GM12878 (cell line): ENCODE results near the gene RABL3. TPM values are rescaled to one million over a fixed set of nuclear protein-coding genes. Genes with fewer than 3 reads are reported as not detected.

Experiments
- ATAC-seq: fragments of 200-7000 bp; cut with Tn5 transposase; 3 replicates; pipeline ENCODE4 v1.9.1; 2020; ENCODE audit warnings: mild to moderate bottlenecking, moderate library complexity
- BruUV-seq: library from RNA; stranded (reverse); fragments of 400-500 nt; replicated peaks from 2 replicates; lab custom pipeline; 2021; lab: Mats Ljungman, UMichigan
- CTCF ChIA-PET: fragments of 300-600 bp; sonication (Branson Sonifier 250); formaldehyde crosslinking; extraction: SDS; loops from one replicate; lab custom pipeline; 2021; ENCODE audit warnings: inconsistent platforms; lab: Yijun Ruan, JAX
- POLR2A ChIA-PET: fragments of 350-600 bp; formaldehyde crosslinking; extraction: SDS; loops from one replicate; lab custom pipeline; 2021; ENCODE audit warnings: inconsistent platforms; lab: Charles Lee
- RAD21 ChIA-PET: fragments of 300-600 bp; sonication (Branson Sonifier 250); formaldehyde crosslinking; loops from one replicate; lab custom pipeline; 2023; ENCODE audit warnings: antibody characterized with exemption; ENCODE audit not compliant: unreplicated experiment; lab: Charles Lee
- SMC1A ChIA-PET: fragments of 300-600 bp; sonication (Branson Sonifier 250); formaldehyde crosslinking; loops from one replicate; lab custom pipeline; 2023; ENCODE audit not compliant: unreplicated experiment, uncharacterized antibody; lab: Charles Lee
- DNase-seq: peaks from one replicate; pipeline ENCODE4 v3.0.0-alpha.2; 2011; ENCODE audit warnings: low read depth, low spot score
- FAIRE-seq: peaks from 3 replicates; lab custom pipeline; 2011; peaks lifted over from hg19 to GRCh38; lab: Jason Lieb, UNC
- H2AFZ ChIP-seq: 2 replicates; pipeline ENCODE4 v1.6.0; 2011; ENCODE audit warnings: low read depth, low read length, control low read depth; ENCODE audit not compliant: control insufficient read depth
- H3K27ac ChIP-seq: 2 replicates; pipeline ENCODE4 v1.5.1; 2011; ENCODE audit warnings: control low read depth; ENCODE audit not compliant: control insufficient read depth, insufficient read depth
- H3K27me3 ChIP-seq, 2 experiments: replicated peaks in 1 of 2; 2 replicates each; pipeline versions ENCODE4 v1.6.0 to v1.6.1; 2011; ENCODE audit warnings: low read length in 1 of 2; ENCODE audit not compliant: control insufficient read depth in 2 of 2, insufficient read depth in 2 of 2
- H3K36me3 ChIP-seq, 2 experiments: 2 replicates each; pipeline ENCODE4 v1.5.1; 2011; ENCODE audit warnings: low read length in 1 of 2; ENCODE audit not compliant: control insufficient read depth in 2 of 2, insufficient read depth in 2 of 2
- H3K4me1 ChIP-seq: 2 replicates; pipeline ENCODE4 v1.6.1; 2011; ENCODE audit warnings: mild to moderate bottlenecking, low read length, moderate library complexity, mixed read lengths; ENCODE audit not compliant: control insufficient read depth, insufficient read depth
- H3K4me2 ChIP-seq: 2 replicates; pipeline ENCODE4 v1.6.0; 2011; ENCODE audit warnings: control low read depth; ENCODE audit not compliant: control insufficient read depth, insufficient read depth
- H3K4me3 ChIP-seq: fragments of 200-600 bp; sonication (generic); 2 replicates; pipeline ENCODE4 v1.5.1; 2016
- H3K79me2 ChIP-seq: 2 replicates; pipeline ENCODE4 v1.6.0; 2011; ENCODE audit warnings: low read length; ENCODE audit not compliant: control insufficient read depth, insufficient read depth
- H3K9ac ChIP-seq: 2 replicates; pipeline ENCODE4 v1.8.0; 2011; ENCODE audit warnings: low read length, control low read depth, mixed read lengths; ENCODE audit not compliant: control insufficient read depth, insufficient read depth
- H3K9me3 ChIP-seq: replicated peaks from 3 replicates; pipeline ENCODE4 v1.5.1; 2011; ENCODE audit warnings: mild to moderate bottlenecking, low read length; ENCODE audit not compliant: control insufficient read depth, insufficient read depth
- H4K20me1 ChIP-seq: 2 replicates; pipeline ENCODE4 v1.6.0; 2011; ENCODE audit not compliant: control insufficient read depth, insufficient read depth
- BHLHE40 ChIP-seq, 2 experiments: fragments of 450-650 bp in 1 of 2; IDR thresholded peaks; 2 replicates each; pipeline ENCODE4 v1.6.1; 2011 to 2017; ENCODE audit warnings: low read depth in 2 of 2, borderline replicate concordance in 1 of 2, improper control_type of control experiment in 1 of 2, low read length in 1 of 2, mild to moderate bottlenecking in 1 of 2
- E2F8 ChIP-seq: fragments of 450-650 bp; IDR thresholded peaks from 2 replicates; pipeline ENCODE4 v1.6.1; 2018; ENCODE audit warnings: mild to moderate bottlenecking, low read depth, moderate library complexity; ENCODE audit not compliant: partially characterized antibody
- IRF3 ChIP-seq: fragments of 450-650 bp; IDR thresholded peaks from 2 replicates; pipeline ENCODE4 v1.6.1; 2014; ENCODE audit warnings: mild to moderate bottlenecking
- KDM1A ChIP-seq: fragments of 200-600 bp; sonication (generic); IDR thresholded peaks from 2 replicates; pipeline ENCODE4 v1.6.1; 2016; ENCODE audit warnings: borderline replicate concordance
- PRDM15 ChIP-seq: fragments of 450-650 bp; formaldehyde crosslinking; IDR thresholded peaks from 2 replicates; pipeline ENCODE4 v1.4.0; 2020; ENCODE audit warnings: mild to moderate bottlenecking, moderate library complexity
- YBX1 ChIP-seq: fragments of 450-650 bp; IDR thresholded peaks from 2 replicates; pipeline ENCODE4 v1.6.1; 2016; ENCODE audit warnings: antibody characterized with exemption
- WGBS: methylation state at CpG from one replicate; pipeline ENCODE4 v1.1.6; 2016; ENCODE audit warnings: low lambda C conversion rate; ENCODE audit not compliant: insufficient replicate concordance, insufficient coverage; ENCODE audit errors: missing lambda C conversion rate; 5-methylcytosine and 5-hydroxymethylcytosine counted together
- in situ Hi-C: fragments of 300-500 bp; cut with MboI; formaldehyde crosslinking; loops from 9 replicates; pipeline ENCODE4 v1.14.3; 2018; ENCODE audit warnings: mixed read lengths
- intact Hi-C: fragments of 100-400 bp; cut with micrococcal nuclease; formaldehyde crosslinking; loops from one replicate; pipeline ENCODE4 v1.14.2; 2022; ENCODE audit not compliant: unreplicated experiment
- polyA plus RNA-seq, 11 experiments: library from polyadenylated mRNA; depleted of rRNA in 4 of 11; unstranded in 6 of 11; stranded (reverse) in 5 of 11; fragments of >200 nt; fragmentation: Nextera tagmentation in 4 of 11; fragmentation: Illumina TruSeq in 1 of 11; extraction: Ambion mirVana in 4 of 11; extraction: Trizol in 1 of 11; gene quantifications; 1 replicate in 1 of 11; 2 replicates in 10 of 11; pipeline versions ENCODE4 v1.2.1 to v1.2.3, GENCODE V29; 2011 to 2016; ENCODE audit warnings: inconsistent platforms in 2 of 11, missing spikeins in 2 of 11, low read depth in 1 of 11
- total RNA-seq, 4 experiments: library from RNA; depleted of rRNA in 3 of 4; stranded (reverse); fragments of >200 nt in 3 of 4; fragmentation: Illumina TruSeq in 1 of 4; extraction: Trizol in 1 of 4; gene quantifications; 2 replicates each; pipeline versions ENCODE4 v1.2.1 to v1.2.3, GENCODE V29; 2013 to 2021

Gene RABL3
- total and polyA plus RNA-seq, 10 of the 15 experiments (the other 5 are each of a cell fraction or from before 2014, with no cell fraction given), result 10.5 to 38.0 (median 25.2) TPM

GRCh38 chr3:120685411-120685810 is 56.9 kb downstream of the RABL3 start:
- in situ Hi-C loops, result no loop called here
- DNase-seq (no peak), FAIRE-seq (no peak), ATAC-seq (no peak)
- SMC1A ChIA-PET, result interaction anchor here (0.8 kb wide), 1 partner anchor 97 kb away, joined by 3 read pairs; no protein-coding TSS in a partner anchor
- Histone ChIP-seq H3K4me3 (no peak overlapping the region), H3K9ac (no peak overlapping the region), H3K27me3 (no peaks in the 10 kb centered on the region), H2AFZ (no peak overlapping the region), H3K9me3 (no peaks in the 10 kb centered on the region), H4K20me1 (no peaks in the 10 kb centered on the region), H3K27ac (no peak overlapping the region), H3K79me2 (no peaks in the 10 kb centered on the region), H3K36me3 (peaks cover 0 to 6% of the 10 kb centered on the region in 2 experiments; a peak in 1 of 4 replicates), H3K4me2 (no peak overlapping the region), H3K4me1 (peaks cover 7% of the 10 kb centered on the region; the same call in 1 of the 2 replicates)
- BruUV-seq, result no TSS peak
- intact Hi-C loops, result loop anchor here (5.0 kb wide), 2 partner anchors 88 to 97 kb away; partner anchors contain the start of gene NDUFB4
- WGBS, result 100% methylated on average over 1 of the region's 1 CpG
- no peak for TF ChIP-seq PRDM15 (CRISPR knock-in tag)
- no peak for TF ChIP-seq BHLHE40 (IDR thresholded peaks at IDR 0.05; ENCODE audit: borderline replicate concordance in 1 of 2, low read depth in 2 of 2, low read length in 1 of 2)
- no peak for TF ChIP-seq IRF3
- no peak for TF ChIP-seq YBX1
- TF ChIP-seq KDM1A, result no peak
- TF ChIP-seq E2F8, result no peak
- CTCF ChIA-PET, result no interaction called here
- POLR2A ChIA-PET, result no interaction called here
- RAD21 ChIA-PET, result no interaction called here
